Fibroblast of skin of right quadriceps (primary cell): ENCODE results near the gene PTPRE.
A peak's percentile ranks its signal among the peaks of the same experiment; 100 is the strongest.

Experiments used
- DNase-seq: peaks from one replicate; pipeline ENCODE4 v3.0.0-alpha.2; 2013

PTPRE gene

GRCh38 chr10:128064108-128064969 is 157.4 kb downstream of the PTPRE start:
- DNase-seq = peak; percentile 82

GRCh38 chr10:128064970-128065580 is 158.2 kb downstream of the PTPRE start:
- DNase-seq = peak; percentile 13

- DNase-seq = no peak
Measured at GRCh38 chr10:128065881-128066534, 159.1 kb downstream of the PTPRE start.

GRCh38 chr10:128066870-128067382 is 160.0 kb downstream of the PTPRE start:
- no peak for DNase-seq

GRCh38 chr10:128067691-128068397 is 160.9 kb downstream of the PTPRE start:
- no peak for DNase-seq

- DNase-seq = no peak
Measured at GRCh38 chr10:128068398-128069285, 161.7 kb downstream of the PTPRE start.

- DNase-seq = peak; percentile 59
Measured at GRCh38 chr10:128069351-128070051, 162.6 kb downstream of the PTPRE start.

- DNase-seq = no peak
Measured at GRCh38 chr10:128070161-128070560, 163.3 kb downstream of the PTPRE start.

- DNase-seq = no peak
Measured at GRCh38 chr10:128070721-128071416, 164.0 kb downstream of the PTPRE start.

GRCh38 chr10:128071417-128071782 is 164.5 kb downstream of the PTPRE start:
- DNase-seq = no peak

GRCh38 chr10:128072046-128072445 is 165.1 kb downstream of the PTPRE start:
- no peak for DNase-seq

- no peak for DNase-seq
Measured at GRCh38 chr10:128072941-128073645, 166.2 kb downstream of the PTPRE start.

GRCh38 chr10:128073890-128074289 is 167.0 kb downstream of the PTPRE start:
- DNase-seq = no peak

- no peak for DNase-seq
Measured at GRCh38 chr10:128074589-128074988, 167.7 kb downstream of the PTPRE start.

GRCh38 chr10:128077155-128077875 is 170.4 kb downstream of the PTPRE start:
- DNase-seq = no peak

- peak; percentile 39 for DNase-seq
Measured at GRCh38 chr10:128078136-128078969, 171.4 kb downstream of the PTPRE start.

- DNase-seq = no peak
Measured at GRCh38 chr10:128080231-128080630, 173.3 kb downstream of the PTPRE start.

- DNase-seq = no peak
Measured at GRCh38 chr10:128080641-128081040, 173.7 kb downstream of the PTPRE start.
